Measurements from ENCODE around the gene NKAPL.

The NKAPL gene

DNA sequence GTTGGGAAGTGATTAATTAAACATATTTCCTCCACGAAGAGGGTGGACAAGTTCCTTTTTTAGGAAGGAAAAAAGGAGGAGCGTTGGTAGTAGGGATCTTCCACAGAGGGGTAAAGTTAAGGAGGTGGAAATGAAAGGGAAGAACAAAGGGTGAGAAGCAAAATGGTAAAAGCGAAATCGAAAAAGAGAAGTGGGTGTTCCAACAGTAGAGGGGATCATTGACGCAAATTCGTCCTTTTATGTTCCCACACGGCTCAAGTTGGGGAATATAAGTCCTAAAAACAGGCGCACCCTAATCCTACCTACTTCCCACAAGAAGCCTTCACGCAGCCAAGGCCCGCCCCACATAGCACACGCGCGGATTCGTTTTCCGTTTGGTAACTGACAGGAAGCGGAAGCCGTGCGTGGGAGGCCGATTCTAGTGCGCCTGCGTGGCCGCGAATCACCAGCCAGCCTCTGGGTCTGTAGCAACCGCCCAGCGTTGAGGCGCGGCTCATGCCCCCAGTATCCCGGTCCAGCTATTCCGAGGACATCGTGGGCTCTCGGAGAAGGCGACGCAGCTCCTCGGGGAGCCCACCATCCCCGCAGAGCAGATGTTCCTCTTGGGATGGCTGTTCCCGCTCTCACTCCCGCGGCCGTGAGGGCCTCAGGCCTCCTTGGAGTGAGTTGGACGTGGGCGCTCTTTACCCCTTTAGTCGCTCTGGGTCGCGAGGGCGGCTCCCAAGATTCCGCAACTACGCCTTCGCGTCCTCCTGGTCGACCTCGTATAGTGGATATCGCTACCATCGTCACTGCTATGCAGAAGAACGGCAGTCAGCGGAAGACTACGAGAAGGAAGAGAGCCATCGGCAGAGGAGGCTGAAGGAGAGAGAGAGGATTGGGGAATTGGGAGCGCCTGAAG lies at the start of gene NKAPL:
Gene NKAPL (plus strand): TSS at position 421 of the 901 bp plus-strand sequence. CDS start 75 bp downstream, at position 496.
- peak; percentile 62 for DNase-seq

DNA sequence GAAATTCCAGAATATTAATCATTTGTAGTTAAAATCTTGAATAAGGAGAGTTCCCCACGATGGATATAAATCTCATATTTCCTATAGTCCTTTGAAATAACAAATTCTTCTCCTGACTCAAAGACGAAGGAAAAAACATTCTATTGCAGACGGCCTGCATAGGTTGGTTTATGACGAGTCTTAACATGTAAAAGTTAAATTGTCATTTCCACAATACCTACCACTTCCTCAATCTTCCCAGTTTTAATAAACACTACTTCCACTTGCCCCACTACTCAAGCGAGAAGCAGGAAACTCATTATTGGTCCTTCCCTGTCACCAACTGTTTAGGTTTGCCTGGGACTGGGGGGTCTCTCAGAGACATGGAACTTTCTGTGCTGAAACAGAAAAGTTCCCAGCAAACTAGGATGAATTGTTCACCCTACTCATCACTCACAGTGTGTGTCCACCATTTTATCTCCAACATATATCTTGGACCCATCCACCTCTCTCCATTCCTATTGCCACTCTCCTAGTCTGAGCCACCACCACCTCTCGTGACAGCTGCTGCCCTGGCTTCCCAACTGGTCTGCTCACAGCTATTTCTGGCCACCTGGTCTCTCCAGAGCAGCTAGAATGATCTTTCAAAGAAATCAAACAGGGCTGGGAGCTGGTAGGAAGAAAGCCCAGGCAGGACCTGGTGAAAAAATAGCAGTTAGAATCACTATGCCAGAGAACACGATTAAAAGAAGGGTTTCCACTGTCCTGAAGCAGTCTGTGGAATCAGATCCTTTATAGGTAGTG lies 49.2 kb upstream of the NKAPL start:
- DNase-seq, result no peak

DNA sequence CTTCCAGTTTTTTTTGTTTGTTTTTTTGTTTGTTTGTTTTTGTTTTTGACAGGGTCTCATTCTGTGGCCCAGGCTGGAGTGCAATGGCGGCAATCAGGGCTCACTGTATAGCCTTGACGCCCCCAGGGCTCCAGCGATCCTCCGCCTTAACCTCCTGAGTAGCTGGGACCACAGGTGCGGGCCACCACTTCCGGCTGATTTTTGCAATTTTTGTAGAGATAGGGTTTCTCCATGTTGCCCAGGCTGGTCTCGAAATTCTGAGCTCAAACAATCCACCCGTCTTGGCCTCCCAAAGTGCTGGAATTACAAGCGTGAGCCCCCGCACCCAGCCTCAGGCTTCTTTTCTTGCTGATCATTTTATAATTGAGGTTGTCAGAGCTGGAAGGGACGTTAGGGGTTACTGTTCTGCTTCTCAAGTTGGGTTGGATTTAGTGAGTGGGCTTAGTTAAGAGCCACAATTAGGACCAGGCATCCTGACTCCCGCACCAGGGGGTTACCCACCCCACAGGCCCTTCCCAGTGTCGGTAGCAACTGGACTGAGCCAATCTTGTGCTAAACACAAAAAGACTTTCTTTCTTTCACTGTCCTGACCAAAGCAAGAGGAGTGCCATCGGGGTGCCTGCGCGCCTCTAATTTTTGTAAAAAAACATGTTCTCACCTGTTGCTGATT lies 47.1 kb upstream of the NKAPL start:
- no peak for DNase-seq

DNA sequence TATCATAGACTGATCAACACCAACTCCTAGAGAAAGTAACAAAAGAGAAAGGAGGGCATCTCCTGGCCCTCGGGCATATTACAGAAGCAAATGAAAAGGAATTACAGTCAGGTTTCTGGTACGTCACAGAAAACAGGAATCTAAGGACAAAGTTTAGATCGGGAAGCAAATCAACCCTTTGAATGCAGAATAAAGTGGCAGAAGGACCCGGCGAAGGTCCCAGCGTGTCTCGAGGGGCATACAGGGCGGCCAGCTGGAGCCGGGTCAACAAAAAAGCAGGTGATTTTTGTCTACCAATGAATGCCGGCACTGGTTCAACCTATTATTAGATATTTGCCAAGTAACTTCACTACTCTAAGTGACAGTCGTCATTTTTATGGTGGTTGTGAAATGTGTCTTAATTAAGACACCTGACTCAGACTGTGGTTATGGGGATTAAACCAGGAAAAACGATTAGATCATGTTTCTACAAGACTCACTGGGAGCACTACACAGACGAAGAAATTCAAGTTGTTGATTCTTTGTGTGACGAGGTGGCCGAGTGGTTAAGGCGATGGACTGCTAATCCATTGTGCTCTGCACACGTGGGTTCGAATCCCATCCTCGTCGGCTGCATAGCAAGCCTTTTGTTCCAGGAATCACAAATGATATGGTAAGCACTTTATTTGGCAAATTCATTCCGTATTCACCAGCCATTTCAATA lies 46.4 kb upstream of the NKAPL start:
- no peak for DNase-seq

DNA sequence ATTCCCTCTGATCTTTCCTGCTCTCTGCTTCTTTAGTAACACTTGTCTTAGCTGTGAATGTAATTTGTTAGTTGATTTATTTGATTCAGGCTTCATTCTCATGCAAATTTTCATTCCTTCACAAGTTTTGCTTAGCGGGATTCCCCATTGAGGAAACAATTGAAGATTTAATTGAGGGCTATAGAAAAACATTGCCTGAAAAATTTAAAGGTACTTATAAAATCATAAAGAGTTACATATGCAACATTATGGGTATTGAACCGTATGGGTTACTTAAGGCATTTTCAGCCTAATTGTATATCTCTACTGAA lies 45.9 kb upstream of the NKAPL start:
- DNase-seq, result no peak

DNA sequence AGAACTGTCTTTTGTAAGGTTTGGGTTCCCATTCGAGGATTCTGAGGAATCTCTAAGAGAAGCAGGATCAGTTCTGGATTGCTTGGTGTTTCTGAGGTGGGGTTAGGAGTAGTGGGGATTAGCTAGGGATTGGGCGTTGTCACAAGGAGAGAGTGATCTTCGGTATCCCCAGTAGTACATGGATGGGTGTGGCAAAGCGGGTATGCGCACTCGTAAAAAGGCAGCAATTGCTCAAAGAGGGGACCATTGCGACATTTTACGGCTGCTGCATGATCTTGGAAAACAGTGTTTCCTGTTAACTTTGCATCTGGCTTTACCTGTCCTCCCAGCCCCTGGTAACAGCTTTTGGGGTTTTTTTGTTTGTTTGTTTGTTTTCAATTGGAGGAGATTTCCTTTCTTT lies 43.7 kb upstream of the NKAPL start:
- DNase-seq, result no peak

DNA sequence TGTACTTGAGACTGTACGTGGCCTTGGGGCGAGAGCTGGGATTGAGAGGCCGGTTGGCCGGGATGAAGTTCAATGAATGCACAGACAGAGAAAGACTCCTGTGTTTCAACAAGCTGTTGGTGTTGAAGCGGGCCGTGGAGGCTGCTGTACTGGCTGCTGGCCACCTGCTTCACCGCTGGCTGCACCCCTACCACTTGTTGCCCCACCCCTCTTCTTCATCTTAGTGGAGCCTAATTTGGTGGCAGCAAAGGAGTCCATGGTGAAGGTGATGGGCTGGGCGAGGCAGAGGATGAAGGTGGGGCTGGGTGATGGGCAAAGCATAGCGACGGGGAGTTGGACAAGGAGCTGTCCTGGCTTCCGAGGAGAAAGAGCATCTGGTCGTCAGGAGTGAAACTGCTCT lies 41.2 kb upstream of the NKAPL start:
- no peak for DNase-seq

DNA sequence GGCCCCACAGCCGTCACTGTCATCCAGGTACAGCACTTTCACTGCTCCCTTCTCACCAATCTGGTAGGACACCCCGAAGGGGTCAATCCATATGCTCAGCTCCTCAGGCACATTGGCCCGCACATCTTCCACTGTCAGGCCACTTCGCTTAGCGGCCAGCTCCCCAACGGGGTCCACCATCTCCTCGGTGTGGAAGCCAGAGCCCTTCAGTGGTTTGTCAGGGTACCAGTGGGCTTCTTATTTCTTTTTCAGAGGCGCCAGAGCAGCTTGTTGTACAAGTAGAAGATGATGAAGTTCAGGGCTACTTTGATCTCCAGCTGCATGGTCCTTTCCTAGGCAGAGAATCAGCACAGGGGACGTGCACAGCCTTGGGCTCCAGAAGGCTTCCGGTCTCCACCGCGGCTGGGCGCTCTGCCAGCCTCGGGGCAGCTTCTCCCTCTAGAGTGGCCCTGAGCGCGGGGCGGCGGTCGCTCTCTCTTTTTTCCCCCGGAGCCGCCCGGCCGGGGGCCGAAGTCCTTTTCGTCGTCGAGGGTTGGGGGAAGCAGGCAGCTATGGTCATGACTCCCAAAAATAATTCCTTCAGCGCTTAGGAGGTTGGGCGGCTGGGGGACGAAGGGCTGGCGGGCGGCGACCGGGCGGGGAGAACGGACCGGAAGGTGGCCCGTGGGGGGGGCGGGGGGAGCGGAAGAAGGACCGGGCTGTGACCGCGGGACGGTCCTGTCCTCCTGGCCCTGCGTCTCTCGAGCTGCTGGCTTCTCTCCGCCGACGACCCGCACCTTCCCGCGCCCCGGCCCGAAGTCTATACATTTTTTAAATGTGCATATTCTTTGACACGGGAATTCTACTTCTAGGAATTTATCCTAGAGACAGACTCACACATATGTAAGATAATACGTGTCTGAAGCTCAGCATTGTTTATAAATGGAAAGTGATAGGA lies 40.5 kb upstream of the NKAPL start:
- DNase-seq, result peak; percentile 32

DNA sequence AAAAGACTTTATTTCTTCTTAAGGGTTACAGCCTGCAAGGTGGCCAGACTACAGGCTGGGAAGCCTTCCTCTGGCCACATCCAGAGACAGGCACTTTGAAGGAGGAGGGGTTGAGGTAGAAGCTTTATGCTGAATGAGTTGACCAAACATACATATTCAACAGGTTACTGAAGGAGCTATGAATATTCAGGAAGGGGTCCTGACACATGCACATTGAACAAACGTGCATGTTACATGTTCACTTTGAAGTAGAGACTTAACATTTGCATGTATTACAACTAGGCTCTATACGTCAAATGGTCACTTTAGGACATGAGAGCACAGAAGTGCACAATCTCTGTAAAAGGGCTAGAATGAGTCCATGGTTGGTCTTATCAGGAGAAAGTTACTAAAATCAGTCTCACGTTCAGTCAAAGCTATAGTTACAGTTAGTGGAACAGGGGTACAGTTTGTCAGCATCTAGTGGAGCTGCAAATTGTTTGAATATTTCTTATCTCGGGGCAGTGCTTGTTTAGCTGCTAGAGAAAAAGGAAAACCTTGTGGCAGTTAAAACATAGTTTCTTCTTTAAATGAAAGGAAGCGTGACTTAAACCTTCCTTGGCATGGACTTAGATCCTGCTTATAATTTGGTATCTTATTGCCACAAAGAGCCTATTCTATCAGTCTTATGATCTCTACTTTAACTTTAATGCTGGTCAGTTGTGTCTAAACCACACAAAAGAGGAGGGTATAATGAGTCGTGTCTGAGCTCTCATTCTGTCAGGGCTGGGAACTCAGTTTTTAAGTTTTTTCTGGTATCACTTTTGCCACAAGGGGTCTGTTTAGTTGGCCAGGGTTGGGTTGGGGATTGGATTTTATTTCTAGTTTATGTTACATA lies 38.6 kb upstream of the NKAPL start:
- DNase-seq, result no peak

DNA sequence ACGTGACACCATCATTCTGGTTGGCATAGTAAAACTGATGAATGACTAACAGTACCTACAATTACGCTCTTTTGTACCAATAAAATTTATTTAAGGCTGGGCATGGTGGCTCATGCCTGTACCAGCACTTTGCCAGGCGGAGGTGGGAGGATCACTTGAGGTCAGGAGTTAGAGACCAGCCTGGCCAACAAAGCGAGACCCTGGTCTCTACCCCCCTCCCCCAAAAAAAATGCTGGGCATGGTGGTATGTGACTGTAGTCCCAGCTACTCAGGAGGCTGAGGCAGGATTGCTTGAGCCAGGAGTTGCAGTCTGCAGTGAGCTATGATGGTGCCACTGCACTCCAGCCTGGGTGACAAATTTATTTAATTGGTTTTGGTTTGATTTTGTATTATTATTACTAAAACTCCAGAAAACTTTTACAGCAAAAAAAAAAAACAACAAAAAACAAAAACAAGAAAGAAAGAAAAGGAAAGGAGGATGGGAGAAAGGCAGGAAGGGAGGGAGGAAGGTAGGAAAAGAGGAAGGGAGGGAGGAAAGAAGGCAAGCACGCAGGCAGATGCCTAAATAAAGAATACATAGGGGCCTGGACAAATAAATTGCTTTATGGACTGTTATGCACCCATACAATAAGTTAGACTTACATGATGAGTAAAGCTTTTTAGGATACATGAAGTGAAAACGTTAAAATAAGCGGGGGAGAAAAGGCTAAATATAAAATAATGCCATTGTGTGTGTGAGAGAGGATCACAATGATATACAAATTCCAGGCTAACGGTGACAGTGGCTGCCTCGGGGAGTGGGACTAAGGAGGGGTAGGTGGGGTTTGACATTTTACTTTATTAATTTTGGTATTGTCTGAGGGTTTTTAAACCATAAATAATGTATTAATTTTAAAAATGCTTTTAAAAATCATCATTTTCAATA lies 34.7 kb upstream of the NKAPL start:
- no peak for DNase-seq

DNA sequence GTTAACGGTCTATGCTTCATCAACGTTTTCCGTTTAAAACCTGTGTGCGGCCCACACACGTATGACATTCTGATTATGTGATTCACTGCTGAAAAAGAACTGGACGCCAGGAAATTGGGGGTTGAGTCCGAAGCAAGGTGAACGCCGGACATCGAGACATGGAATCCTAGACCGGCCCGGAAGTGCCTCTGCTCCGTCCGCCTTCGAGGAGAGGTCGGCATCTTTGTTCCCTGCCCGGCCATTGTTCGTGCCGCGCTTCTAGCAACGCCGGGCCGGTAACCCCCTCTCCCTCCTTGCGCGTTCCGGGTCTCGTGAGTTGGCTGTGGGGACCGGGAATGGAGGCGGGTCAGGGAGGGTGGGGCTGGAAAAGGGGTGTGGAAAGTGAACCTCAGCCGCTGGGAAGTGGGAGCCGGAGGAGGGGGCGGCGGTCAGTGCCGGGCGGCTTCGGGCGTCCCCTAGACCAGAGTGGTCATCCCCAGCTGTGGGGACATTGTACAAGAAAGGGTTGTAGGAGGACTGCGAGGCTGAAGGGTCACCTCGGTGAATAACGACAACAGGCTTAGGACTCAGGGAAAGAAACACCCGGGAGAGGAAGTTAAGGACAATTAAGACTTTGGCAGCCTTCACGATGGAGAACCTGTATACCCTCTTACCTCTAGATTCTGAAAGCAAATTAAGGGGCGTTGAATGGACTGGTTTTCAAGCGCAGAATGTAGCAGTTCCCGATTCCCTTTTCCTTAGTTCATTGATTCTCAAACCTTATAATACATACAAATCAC lies 33.9 kb upstream of the NKAPL start, which contains the start of gene ZSCAN9:
Gene ZSCAN9 (plus strand): TSS at position 220 of the 779 bp plus-strand sequence. CDS start 1,810 bp downstream, outside the sequence.
- DNase-seq, result peak; percentile 39

DNA sequence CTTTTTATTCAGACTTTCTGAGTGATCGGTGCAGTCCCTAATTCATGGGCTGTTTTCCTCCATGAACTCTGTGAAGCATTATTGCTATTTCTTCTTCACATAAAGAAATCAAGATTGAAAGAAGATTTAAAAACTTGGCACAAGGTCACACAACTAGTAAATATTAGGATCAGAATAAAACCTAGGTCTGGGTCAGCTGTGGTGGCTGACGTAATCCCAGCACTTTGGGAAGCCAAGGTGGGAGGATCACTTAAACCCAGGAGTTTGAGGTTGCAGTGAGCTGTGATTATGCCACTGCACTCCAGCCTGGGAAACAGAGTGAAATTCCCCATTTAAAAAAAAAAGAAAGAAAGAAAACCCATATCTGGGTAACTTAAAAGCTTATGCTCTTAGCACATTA lies 32.6 kb upstream of the NKAPL start:
- DNase-seq, result no peak

DNA sequence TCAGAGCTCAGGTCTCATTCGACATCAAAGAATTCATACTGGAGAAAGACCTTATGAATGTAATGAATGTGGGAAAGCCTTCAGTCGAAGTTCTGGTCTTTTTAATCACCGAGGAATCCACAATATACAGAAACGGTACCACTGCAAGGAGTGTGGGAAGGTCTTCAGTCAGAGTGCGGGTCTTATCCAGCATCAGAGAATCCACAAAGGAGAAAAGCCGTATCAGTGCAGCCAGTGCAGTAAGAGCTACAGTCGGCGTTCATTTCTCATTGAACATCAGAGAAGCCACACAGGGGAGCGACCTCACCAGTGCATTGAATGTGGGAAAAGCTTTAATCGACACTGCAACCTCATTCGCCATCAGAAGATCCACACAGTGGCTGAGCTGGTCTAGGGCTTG lies 26.3 kb upstream of the NKAPL start:
- no peak for DNase-seq

DNA sequence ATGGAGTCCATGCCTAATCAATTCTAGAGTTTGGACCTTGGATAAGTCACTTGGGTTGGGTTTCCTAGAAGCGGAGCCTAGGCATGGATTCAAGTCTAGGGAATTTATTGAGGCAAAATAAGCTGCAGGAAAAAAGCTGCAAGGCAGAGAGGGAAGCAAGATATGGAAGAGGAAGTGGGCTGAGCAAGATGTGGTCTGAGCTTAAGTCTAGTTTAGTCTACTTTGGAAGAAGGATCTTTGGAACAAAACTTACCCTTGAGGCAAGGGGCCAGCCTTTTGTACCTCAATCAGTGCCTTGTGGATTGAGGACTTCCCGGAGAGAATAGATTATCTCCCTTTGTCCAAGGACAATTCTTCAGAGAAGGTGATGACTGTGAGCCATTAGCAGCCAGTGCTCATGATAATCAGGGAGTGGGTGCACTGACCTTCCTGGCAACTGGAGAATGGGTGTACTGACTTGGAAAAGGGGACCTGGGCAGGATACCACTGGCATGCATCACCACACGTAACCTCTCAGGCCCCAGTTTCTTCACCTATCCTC lies 23.1 kb upstream of the NKAPL start:
- DNase-seq, result no peak

DNA sequence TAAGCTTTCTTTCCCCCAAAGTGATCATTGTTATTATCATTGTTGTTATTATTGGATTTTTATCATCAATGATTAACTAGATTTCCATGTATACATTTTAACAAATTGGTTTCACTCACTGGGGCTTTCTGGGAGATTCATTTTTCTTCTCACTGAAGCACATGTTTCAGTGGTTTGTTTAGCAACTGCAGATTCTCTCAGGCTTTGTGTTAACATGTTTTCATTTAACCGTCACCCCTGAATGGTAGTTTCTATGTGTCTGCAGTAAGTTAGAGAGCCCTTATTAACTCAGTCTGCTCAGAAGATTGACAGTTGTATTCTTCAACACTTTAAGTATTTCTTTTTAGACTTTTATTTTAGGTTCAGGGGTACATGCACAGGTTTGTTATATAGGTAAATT lies 19.5 kb upstream of the NKAPL start:
- no peak for DNase-seq

DNA sequence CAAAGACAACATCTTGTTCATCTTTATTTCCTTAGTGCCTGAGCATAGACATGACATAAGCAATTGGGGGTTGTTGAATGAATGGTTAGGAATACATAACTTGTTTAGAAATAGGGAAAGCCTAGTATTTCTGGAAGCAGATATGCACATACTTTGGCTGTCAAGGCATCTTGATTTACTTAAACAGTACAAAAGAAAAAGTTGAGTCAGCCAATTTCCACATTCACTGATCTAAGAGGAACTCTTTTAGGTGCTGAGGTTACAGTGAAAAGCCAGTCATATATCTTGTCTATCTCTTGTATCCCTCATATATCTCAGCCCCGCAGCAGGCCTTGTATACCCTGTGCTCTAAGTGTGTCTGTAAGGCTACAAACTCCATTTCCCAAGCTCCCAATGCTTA lies 18.6 kb upstream of the NKAPL start:
- no peak for DNase-seq

DNA sequence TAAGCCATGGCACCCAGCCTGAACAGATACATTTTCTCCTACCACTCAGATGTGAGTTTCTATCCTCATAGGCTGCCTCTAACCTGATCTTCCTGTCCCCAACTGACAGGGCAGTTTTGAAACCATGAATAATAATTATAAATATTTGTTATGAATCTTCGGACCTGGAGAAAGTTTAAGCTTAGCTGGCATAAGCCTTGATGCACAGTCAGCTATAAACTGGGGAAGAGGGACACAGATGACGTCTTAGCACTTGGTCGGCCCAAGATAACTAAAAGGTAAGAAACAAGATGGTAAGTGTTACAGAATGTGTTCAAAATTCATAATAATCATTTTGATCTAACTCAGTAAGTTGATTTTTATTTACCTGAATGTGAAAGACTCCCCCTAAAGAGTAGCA lies 15.2 kb upstream of the NKAPL start:
- DNase-seq, result no peak

DNA sequence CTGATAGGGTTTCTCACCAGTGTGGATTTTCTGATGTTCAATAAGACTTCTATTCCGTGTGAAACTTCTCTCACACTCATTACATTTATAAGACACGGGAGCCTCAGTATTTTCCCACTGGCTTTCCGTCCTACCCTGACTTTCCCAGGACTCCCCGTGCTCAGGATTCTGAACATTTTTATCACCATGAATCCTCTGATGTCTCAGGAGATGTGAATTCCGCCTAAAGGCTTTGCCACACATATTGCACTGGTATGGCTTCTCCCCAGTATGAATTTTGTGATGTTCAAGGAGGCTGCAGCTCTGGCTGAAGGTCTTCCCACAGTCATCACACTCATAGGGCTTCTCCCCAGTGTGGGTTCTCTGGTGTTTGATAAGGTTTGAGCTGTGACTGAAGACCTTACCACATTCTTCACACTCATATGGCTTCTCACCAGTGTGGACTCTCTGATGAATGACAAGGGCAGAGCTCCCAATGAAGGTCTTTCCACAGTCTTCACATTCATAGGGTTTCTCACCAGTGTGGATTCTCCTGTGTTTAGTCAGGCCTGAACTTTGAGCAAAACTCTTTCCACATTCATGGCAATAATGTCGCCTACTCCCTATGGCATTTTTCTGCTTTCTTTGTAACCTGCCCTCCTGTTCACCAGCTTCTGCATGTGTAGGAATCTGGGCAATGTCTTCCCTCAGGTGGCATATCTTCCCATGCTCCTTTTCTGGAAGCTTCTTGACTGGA lies 13.7 kb upstream of the NKAPL start:
- no peak for DNase-seq
